Daoy (cell line): ENCODE data around the gene TFF2. TPM values are rescaled to one million over a fixed set of nuclear protein-coding genes. Genes with fewer than 3 reads are reported as not detected.
A peak's percentile ranks its signal among the peaks of the same experiment; 100 is the strongest.

Source experiments
- DNase-seq: peaks from one replicate; pipeline ENCODE4 v3.0.0-alpha.2; 2015; ENCODE audit warnings: low read depth
- total RNA-seq: library from RNA; depleted of rRNA; stranded (reverse); fragments of >200 nt; shearing (Covaris generic); gene quantifications from 2 replicates; pipeline ENCODE4 v1.2.3, GENCODE V29; 2014

Gene TFF2
- total RNA-seq, 1 experiment from 2014 or later = not detected

GRCh38 chr21:42366292-42367010 is 15.7 kb upstream of the TFF2 start, which contains the start of gene TFF1:
TSS of gene TFF1 (minus strand) at chr21:42366535. CDS start at chr21:42366495, 40 bp downstream.
- peak; percentile 75 for DNase-seq

- DNase-seq = no peak
These were observed 15.0 kb upstream of the TFF2 start for GRCh38 chr21:42365770-42366169.

DNA sequence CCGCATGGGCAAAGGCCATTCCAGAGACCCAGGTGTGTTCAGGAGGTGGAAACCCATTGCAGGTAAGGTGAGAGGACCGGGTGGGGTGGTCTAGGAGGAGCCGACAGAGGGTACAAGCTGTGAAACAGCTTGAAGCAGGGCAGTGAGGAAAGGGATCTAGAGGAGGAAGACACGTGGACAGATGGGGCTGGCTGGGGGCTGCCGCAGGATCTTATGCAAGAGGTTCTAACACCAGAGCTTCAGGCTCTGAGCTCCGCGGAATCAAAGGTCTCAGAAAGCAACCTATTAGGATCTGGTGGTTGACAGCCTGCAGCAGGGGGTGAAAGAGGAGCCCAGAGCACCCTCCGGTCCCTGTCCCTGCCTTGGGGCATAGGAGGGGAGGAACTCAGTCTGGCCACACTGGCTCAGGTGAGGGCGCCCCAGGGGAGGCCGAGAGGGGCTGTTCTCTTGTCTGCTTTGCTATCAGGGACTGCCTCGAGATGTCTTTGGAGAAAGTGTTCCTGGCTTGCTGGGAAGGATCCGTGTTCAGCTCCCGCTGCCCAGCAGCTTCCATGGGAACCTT is 13.6 kb upstream of the TFF2 start:
- no peak for DNase-seq

DNA sequence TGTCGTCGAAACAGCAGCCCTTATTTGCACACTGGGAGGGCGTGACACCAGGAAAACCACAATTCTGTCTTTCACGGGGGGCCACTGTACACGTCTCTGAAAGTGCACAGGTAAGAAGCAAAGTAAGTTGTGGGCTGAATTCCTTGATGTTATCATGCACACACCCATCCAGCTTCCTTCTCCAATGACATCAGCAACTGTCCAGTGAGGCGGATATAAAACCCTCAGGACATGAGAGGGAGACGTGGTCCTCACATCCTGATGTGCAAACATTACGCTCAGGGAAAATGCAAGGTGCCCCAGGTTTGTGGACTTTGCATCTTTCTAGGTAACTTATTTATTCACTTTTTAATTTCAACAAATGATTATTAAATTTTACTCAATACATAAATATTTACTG is 12.5 kb upstream of the TFF2 start:
- no peak for DNase-seq

GRCh38 chr21:42362700-42363099 is 11.9 kb upstream of the TFF2 start:
- DNase-seq = no peak

DNA sequence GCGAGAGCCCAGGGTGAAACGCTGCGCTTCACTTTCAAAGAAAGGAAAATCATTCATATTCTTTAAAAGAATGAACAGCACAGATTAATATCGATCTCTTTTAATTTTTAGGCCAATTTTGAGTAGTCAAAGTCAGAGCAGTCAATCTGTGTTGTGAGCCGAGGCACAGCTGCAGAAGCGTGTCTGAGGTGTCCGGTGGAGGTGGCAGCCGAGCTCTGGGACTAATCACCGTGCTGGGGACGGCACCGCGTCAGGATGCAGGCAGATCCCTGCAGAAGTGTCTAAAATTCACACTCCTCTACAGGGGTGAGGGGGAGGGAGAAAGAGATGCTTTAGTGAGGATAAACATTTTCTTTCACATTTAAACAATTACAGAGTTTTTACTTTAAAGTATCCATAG is 11.4 kb upstream of the TFF2 start:
- no peak for DNase-seq

- no peak for DNase-seq
These were observed 10.5 kb upstream of the TFF2 start for GRCh38 chr21:42361286-42361685.

GRCh38 chr21:42360317-42360716 is 9.5 kb upstream of the TFF2 start:
- DNase-seq = peak; percentile 23

GRCh38 chr21:42358937-42359336 is 8.1 kb upstream of the TFF2 start:
- peak; percentile 52 for DNase-seq

GRCh38 chr21:42358261-42358660 is 7.5 kb upstream of the TFF2 start:
- no peak for DNase-seq

GRCh38 chr21:42357307-42357706 is 6.5 kb upstream of the TFF2 start:
- DNase-seq = no peak

- DNase-seq = no peak
These were observed 5.9 kb upstream of the TFF2 start for GRCh38 chr21:42356650-42357049.

GRCh38 chr21:42356046-42356445 is 5.3 kb upstream of the TFF2 start:
- DNase-seq = no peak

DNA sequence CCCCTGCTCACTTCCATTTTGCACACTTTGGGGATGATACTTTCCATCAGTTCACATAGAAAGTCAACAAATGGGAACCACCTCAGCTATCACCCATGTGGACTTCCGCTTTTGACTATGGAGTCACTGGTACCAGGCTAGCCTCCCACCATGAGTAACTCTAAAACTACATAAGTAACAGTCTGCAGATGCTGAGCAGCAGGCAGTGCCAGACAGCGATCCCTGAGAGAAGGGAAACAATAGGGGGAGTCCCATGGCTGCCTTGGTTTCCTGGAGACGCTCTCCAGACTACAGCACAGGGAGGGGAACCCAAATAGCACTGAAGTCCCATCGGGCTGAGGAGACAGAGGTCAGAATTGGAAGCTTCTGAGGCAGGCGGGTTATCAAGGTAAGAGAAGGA is 2.8 kb upstream of the TFF2 start:
- no peak for DNase-seq

DNA sequence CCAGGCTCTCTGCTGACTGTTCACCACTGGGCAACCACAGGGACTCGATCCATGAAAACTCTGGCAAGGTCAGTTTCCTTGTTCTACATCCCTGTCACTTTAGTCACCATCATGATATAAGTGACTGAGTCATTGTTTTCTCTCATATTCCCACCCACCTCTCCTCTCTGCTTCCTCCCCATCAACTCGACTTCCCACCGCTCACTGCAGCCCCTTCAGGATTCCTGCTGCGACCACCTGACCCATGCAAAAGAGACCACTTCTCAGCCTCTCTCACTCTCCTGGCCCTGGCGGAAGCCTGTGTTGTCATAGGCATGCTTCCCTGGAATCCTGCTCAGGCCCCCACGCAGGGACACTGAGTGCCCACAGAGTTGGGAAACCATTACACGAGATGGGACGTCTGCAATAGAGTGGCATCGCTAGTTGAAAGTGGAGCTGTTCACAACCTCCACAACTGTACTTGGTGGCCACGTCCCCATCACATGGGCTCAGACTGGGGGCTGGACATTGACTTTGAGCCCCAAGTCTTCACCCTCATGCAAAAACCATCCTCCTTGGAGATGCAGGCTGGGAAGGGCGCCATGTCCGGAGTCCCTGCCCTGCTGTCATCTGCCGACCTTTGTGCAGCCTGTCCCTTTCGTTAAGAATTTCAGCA is 1.8 kb upstream of the TFF2 start:
- peak; percentile 51 for DNase-seq

DNA sequence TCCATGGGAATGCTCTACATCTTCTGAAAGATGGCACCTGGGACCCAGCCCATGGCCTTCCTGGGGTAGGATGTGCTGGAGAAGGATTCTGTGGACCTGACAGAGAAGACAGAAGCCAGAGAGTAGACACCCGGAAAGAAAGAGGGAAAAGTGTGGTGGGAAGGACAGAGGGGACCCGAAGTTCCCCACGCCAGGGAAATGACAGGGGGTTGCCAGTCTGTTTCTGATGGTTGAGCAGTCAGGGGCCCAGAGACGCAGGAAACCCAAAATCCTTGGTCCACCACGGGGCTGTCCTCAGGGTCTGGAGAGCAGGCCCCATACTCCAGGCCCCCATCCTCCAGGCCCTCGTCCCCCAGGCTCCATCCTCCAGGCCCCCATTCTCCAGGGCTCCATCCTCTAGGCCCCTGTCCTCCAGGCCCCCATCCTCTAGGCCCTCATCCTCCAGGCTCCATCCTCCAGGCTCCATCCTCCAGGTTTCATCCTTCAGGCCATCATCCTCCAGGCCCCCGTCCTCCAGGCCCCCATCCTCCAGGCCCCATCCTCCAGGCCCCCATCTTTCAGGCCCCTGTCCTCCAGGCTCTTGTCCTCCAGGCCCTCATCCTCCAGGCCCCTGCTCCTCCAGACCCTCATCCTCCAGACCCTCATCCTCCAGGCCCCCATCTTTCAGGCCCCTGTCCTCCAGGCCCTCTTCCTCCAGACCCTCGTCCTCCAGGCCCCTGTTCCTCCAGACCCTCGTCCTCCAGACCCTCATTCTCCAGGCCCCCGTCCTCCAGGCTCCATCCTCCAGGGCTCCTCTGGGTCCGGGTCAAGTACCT is 1.0 kb upstream of the TFF2 start:
- no peak for DNase-seq

- no peak for DNase-seq
These were observed 380 bp downstream of the TFF2 start for GRCh38 chr21:42350318-42350910.

DNA sequence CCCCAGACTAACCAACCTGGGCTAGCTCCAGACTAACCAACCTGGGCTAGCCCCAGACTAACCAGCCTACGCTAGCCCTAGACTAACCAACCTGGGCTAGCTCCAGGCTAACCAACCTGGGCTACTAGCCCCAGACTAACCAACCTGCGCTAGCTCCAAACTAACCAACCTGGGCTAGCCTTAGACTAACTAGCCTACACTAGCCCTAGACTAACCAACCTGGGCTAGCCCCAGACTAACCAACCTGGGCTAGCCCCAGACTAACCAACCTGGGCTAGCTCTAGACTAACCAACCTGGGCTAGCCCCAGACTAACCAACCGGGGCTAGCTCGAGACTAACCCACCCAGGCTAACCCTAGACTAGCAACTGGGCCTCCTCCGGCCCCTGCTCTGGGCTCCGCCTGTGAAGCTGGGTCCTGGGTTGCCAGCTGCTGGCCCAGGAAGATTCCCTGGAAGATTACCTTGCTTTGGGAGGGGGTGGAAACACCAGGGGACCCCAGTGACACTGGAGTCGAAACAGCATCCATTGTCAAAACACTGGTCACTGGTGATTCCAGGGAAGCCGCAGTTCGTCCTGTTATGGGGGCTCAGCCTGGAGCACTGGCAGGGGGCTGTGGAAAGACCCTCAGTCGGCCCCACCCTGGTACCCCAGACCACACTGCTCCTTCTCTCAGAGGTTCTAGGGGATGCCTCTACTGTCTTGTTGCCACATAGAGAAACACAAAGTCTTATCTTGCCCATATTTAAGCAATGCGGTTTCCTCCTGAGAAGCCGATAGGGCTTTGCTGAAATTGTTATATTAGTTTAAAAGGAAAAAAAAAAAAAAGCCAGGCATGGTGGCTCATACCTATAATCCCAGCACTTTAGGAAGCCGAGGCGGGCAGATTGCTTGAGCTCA is 1.1 kb downstream of the TFF2 start:
- no peak for DNase-seq

- no peak for DNase-seq
These were observed 2.0 kb downstream of the TFF2 start for GRCh38 chr21:42348762-42349161.

DNA sequence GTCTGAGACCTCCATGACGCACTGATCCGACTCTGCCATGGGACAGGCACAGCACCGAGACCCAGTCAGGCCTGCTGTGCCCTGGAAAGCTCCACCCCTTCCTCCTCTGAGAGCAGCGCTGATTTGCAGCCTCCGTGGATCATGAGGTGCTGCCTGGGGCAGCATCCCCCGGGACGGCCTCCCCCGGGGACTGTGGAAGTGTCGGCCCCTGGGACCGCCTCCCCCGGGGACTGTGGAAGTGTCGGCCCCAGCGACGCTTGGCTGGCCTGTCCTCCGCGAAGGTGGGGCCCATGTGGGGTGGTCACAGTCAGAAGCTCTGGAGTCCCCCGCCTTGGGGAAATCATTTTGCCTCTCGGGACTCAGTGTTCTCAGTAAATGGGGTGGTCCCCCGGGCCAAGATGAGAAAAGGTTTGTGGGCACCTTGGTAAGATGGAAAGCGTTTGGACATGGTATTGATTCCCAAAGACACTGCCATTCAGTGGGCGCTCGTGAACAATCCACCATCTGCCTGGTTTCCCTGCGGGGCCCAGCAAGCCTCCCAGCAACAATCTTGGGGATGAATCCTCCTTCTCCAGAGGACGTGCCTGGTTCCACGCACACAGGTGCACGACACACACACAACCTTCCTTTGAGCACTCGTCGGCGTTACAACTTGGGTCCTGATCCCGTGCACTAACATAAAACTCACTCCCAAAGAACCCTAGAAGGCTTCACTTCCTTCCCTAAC is 3.0 kb downstream of the TFF2 start:
- DNase-seq = peak; percentile 52
